Endothelial cell of umbilical vein (primary cell): ENCODE results near the gene SPTLC2.

ENCODE experiments used
- CTCF ChIP-seq, 2 donors: IDR thresholded peaks; 1 replicate in 1 of 2; 2 replicates in 1 of 2; pipeline ENCODE4 v1.5.1; 2011; ENCODE audit warnings: low read length in 2 of 2, mild to moderate bottlenecking in 2 of 2, moderate library complexity in 2 of 2, control low read depth in 1 of 2, inconsistent platforms in 1 of 2, low read depth in 1 of 2; ENCODE audit not compliant: insufficient read depth in 1 of 2; ENCODE audit errors: extremely low read depth in 1 of 2
- EZH2 ChIP-seq: IDR thresholded peaks from 2 replicates; pipeline ENCODE4 v1.6.1; 2012; ENCODE audit warnings: borderline replicate concordance, low read depth, mild to moderate bottlenecking, moderate library complexity, low read length, inconsistent platforms; ENCODE audit not compliant: severe bottlenecking
- POLR2A ChIP-seq: IDR thresholded peaks from 2 replicates; pipeline ENCODE4 v1.6.1; 2012; ENCODE audit warnings: low read depth, mild to moderate bottlenecking, control low read depth, low read length

- TF ChIP-seq EZH2 (peak; percentile 47), POLR2A (no peak), CTCF (IDR thresholded peaks at IDR 0.05; ENCODE audit: extremely low read depth in 1 of 2, insufficient read depth in 1 of 2, low read depth in 1 of 2, low read length in 2 of 2) (no peak)
These were observed 118.1 kb downstream of the SPTLC2 start, which contains the start of gene ISM2 for GRCh38 chr14:77498120-77498979.
